Measurements from ENCODE around the gene TOR2A.

Gene TOR2A

DNA sequence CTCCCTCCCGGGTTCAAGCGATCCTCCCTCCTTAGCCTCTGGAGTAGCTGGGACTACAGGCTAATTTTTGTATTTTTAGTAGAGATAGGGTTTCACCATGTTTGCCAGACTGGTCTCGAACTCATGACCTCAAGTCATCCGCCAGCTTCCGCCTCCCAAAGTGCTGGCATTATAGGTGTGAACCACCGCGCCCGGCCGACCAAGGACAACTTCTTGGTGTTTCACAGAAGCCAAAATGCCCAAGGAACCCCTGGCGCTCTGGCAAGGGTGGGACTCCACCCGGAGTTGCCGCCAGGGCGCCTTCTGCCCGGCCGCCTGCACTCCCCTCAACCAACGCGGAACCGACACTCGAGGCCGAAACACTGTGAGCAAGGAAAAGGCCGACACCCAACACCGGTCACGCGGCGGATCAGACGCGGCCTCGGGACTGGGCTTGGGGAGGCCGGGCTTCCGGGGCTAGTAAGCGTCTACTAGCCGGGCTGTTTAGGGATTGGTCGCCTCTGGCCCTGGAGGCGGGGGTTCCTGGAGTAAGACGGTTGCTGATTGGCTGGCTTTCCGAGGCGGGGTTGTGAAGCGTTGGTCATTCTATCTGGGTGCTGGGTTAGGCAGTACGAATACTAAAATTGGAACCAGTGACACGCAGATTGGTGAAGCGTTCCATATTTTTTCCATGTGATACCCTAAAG is 36.0 kb downstream of the TOR2A start:
- H3K4me3 ChIP-seq (ENCODE audit: low read depth, low read length): peak overlapping the region; percentile 52
- H3K9ac ChIP-seq (ENCODE audit: low read depth, low read length): peak overlapping the region; percentile 70
- H3K4me1 ChIP-seq (ENCODE audit: control insufficient read depth, insufficient read depth, low read length): peaks cover 2% of the 10 kb centered on the region
- no peaks in the 10 kb centered on the region for H3K36me3 ChIP-seq (ENCODE audit: control insufficient read depth, insufficient read depth, low read length)
- no peaks in the 10 kb centered on the region for H3K27me3 ChIP-seq (ENCODE audit: control insufficient read depth, insufficient read depth, low read length)
- H3K9me3 ChIP-seq (ENCODE audit: control insufficient read depth, insufficient read depth, low read length): no peaks in the 10 kb centered on the region

DNA sequence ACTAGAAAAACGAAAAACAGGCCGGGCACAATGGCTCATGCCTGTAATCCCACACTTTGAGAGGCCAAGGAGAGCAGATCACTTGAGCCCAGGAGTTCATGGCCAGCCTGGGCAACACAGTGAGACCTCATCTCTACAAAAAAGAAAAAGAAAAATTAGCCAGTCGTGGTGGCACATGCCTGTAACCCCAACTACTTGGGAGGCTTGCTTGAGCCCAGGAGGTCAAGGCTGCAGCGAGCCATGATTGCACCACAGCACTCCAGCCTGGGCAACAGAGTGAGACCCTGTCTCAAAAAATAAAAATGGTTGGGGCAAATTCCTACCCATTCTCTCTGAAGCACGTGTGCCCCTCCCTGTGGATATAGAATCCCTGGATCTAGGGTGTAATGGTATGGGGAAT is 36.7 kb downstream of the TOR2A start:
- Histone ChIP-seq H3K9ac (ENCODE audit: low read depth, low read length) (no peak overlapping the region), H3K9me3 (ENCODE audit: control insufficient read depth, insufficient read depth, low read length) (no peaks in the 10 kb centered on the region), H3K4me3 (ENCODE audit: low read depth, low read length) (no peak overlapping the region), H3K36me3 (ENCODE audit: control insufficient read depth, insufficient read depth, low read length) (no peaks in the 10 kb centered on the region), H3K27me3 (ENCODE audit: control insufficient read depth, insufficient read depth, low read length) (no peaks in the 10 kb centered on the region), H3K4me1 (ENCODE audit: control insufficient read depth, insufficient read depth, low read length) (peaks cover 2% of the 10 kb centered on the region)

DNA sequence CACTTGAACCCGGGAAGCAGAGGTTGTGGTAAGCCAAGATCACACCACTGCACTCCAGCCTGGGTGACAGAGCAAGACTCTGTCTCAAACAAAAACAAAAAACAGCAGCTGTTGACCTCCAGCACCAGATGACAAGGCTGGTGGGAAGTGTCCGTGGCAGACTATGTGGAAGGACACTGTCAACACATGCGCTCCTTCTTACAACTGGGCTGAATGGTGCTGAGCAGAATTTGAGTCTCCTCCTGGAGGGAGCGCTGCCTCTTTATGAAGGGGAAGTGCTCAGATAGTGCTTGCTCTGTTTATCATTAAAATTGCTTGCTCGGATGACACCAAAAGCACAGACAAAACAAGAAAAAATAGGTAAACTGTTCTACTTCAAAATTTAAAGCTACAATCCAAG is 37.5 kb downstream of the TOR2A start:
- no peaks in the 10 kb centered on the region for H3K9me3 ChIP-seq (ENCODE audit: control insufficient read depth, insufficient read depth, low read length)
- H3K4me1 ChIP-seq (ENCODE audit: control insufficient read depth, insufficient read depth, low read length): peaks cover 2% of the 10 kb centered on the region
- no peaks in the 10 kb centered on the region for H3K27me3 ChIP-seq (ENCODE audit: control insufficient read depth, insufficient read depth, low read length)
- no peaks in the 10 kb centered on the region for H3K36me3 ChIP-seq (ENCODE audit: control insufficient read depth, insufficient read depth, low read length)
- H3K9ac ChIP-seq (ENCODE audit: low read depth, low read length): no peak overlapping the region
- H3K4me3 ChIP-seq (ENCODE audit: low read depth, low read length): no peak overlapping the region

DNA sequence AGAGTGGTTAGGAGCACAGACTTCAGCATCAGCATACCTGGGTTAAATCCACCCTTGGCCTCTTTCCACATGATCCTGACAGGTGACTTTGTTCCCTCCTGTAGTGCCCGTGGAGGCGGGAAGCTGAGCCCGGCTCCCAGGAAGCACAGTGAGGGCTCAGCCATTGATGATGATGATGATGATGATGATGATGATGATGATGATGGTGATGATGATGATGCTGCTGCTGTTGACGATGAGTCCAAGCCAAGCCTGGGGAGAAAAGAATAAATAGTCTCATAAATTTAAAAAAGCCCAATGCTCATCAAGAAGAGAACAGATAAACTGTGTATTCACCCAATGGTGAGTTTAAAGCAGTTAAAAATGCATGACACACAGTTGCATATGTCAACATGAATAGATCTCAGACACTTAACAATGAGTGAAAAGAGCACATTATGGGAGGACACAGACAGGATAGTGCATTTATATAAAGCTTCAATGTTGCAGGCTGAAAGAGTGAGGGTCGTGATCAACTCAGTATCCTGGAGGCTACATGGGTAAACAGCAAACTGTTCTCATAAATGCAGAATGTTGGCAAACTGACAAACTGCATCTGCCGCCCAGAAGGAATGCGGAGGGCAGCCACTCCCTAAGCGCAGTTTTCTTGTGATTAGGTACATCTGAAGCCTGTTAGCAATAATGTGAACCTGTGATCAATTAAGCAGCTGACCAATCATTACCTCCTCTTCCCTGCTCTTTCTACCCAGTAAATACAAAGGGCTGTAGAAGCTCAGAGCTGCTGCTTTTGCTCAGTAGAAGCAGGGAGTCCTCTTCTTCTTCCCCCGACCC is 40.0 kb downstream of the TOR2A start:
- H3K9ac ChIP-seq (ENCODE audit: low read depth, low read length): no peak overlapping the region
- H3K4me1 ChIP-seq (ENCODE audit: control insufficient read depth, insufficient read depth, low read length): peaks cover 2% of the 10 kb centered on the region
- H3K27me3 ChIP-seq (ENCODE audit: control insufficient read depth, insufficient read depth, low read length): no peaks in the 10 kb centered on the region
- no peaks in the 10 kb centered on the region for H3K9me3 ChIP-seq (ENCODE audit: control insufficient read depth, insufficient read depth, low read length)
- H3K36me3 ChIP-seq (ENCODE audit: control insufficient read depth, insufficient read depth, low read length): no peaks in the 10 kb centered on the region
- no peak overlapping the region for H3K4me3 ChIP-seq (ENCODE audit: low read depth, low read length)

- H3K9me3 ChIP-seq (ENCODE audit: control insufficient read depth, insufficient read depth, low read length): no peaks in the 10 kb centered on the region
- no peaks in the 10 kb centered on the region for H3K36me3 ChIP-seq (ENCODE audit: control insufficient read depth, insufficient read depth, low read length)
- H3K4me3 ChIP-seq (ENCODE audit: low read depth, low read length): no peak overlapping the region
- no peaks in the 10 kb centered on the region for H3K4me1 ChIP-seq (ENCODE audit: control insufficient read depth, insufficient read depth, low read length)
- no peaks in the 10 kb centered on the region for H3K27me3 ChIP-seq (ENCODE audit: control insufficient read depth, insufficient read depth, low read length)
- H3K9ac ChIP-seq (ENCODE audit: low read depth, low read length): no peak overlapping the region
These were observed 41.4 kb downstream of the TOR2A start for GRCh38 chr9:127693697-127694096.

DNA sequence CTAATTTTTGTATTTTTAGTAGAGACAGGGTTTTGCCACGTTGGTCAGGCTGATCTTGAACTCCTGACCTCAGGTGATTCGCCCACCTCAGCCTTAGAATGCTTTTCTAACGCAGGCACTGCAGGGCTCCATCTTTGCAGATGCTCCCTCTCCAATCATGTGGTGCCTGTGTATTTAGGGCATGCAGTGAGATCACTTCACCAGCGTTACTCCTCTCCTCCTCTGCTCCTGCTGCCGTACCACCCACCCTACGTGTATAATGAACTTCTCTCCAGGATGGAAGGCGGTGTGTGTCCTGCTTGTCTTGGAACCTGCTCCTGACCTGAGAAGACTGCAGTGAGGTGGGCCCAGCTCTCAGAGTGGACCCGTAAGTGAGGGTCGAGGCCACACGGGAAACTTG is 42.0 kb downstream of the TOR2A start:
- no peaks in the 10 kb centered on the region for H3K36me3 ChIP-seq (ENCODE audit: control insufficient read depth, insufficient read depth, low read length)
- H3K4me1 ChIP-seq (ENCODE audit: control insufficient read depth, insufficient read depth, low read length): no peaks in the 10 kb centered on the region
- H3K27me3 ChIP-seq (ENCODE audit: control insufficient read depth, insufficient read depth, low read length): no peaks in the 10 kb centered on the region
- H3K4me3 ChIP-seq (ENCODE audit: low read depth, low read length): no peak overlapping the region
- H3K9ac ChIP-seq (ENCODE audit: low read depth, low read length): no peak overlapping the region
- H3K9me3 ChIP-seq (ENCODE audit: control insufficient read depth, insufficient read depth, low read length): no peaks in the 10 kb centered on the region

DNA sequence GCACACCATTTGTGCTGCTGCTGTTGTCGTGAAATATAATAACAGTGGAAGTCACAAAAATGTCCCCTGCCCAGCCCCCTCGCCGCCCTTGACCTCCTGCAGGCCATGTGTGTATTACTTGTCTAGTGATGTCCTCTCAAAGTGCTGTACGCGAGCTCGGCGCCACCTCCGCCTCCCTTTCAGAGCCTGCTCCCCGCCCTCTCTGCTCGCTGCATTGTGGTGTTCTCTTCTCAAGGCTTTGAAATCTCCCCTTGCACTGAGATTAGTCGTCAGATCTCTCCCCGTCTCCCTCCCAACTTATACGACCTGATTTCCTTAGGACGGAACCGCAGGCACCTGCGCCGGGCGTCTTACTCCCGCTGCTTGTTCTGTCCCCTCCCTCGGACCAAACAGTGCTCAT is 43.0 kb downstream of the TOR2A start:
- H3K36me3 ChIP-seq (ENCODE audit: control insufficient read depth, insufficient read depth, low read length): no peaks in the 10 kb centered on the region
- no peak overlapping the region for H3K9ac ChIP-seq (ENCODE audit: low read depth, low read length)
- H3K9me3 ChIP-seq (ENCODE audit: control insufficient read depth, insufficient read depth, low read length): no peaks in the 10 kb centered on the region
- no peak overlapping the region for H3K4me3 ChIP-seq (ENCODE audit: low read depth, low read length)
- no peaks in the 10 kb centered on the region for H3K4me1 ChIP-seq (ENCODE audit: control insufficient read depth, insufficient read depth, low read length)
- H3K27me3 ChIP-seq (ENCODE audit: control insufficient read depth, insufficient read depth, low read length): no peaks in the 10 kb centered on the region

GRCh38 chr9:127690735-127691134 is 44.4 kb downstream of the TOR2A start:
- no peak overlapping the region for H3K9ac ChIP-seq (ENCODE audit: low read depth, low read length)
- no peak overlapping the region for H3K4me3 ChIP-seq (ENCODE audit: low read depth, low read length)
- H3K4me1 ChIP-seq (ENCODE audit: control insufficient read depth, insufficient read depth, low read length): no peaks in the 10 kb centered on the region
- no peaks in the 10 kb centered on the region for H3K9me3 ChIP-seq (ENCODE audit: control insufficient read depth, insufficient read depth, low read length)
- no peaks in the 10 kb centered on the region for H3K27me3 ChIP-seq (ENCODE audit: control insufficient read depth, insufficient read depth, low read length)
- H3K36me3 ChIP-seq (ENCODE audit: control insufficient read depth, insufficient read depth, low read length): no peaks in the 10 kb centered on the region

GRCh38 chr9:127689329-127690000 is 45.6 kb downstream of the TOR2A start:
- no peaks in the 10 kb centered on the region for H3K36me3 ChIP-seq (ENCODE audit: control insufficient read depth, insufficient read depth, low read length)

GRCh38 chr9:127686461-127687393 is 48.4 kb downstream of the TOR2A start:
- Histone ChIP-seq H3K9me3 (ENCODE audit: control insufficient read depth, insufficient read depth, low read length) (no peaks in the 10 kb centered on the region), H3K36me3 (ENCODE audit: control insufficient read depth, insufficient read depth, low read length) (peaks cover 7% of the 10 kb centered on the region), H3K4me3 (ENCODE audit: low read depth, low read length) (no peak overlapping the region), H3K9ac (ENCODE audit: low read depth, low read length) (no peak overlapping the region), H3K4me1 (ENCODE audit: control insufficient read depth, insufficient read depth, low read length) (no peaks in the 10 kb centered on the region), H3K27me3 (ENCODE audit: control insufficient read depth, insufficient read depth, low read length) (no peaks in the 10 kb centered on the region)

More at GRCh38 chr9:127689329-127690000, 45.6 kb downstream of the TOR2A start:
- Histone ChIP-seq H3K4me3 (ENCODE audit: low read depth, low read length) (no peak overlapping the region), H3K9me3 (ENCODE audit: control insufficient read depth, insufficient read depth, low read length) (no peaks in the 10 kb centered on the region), H3K9ac (ENCODE audit: low read depth, low read length) (no peak overlapping the region), H3K27me3 (ENCODE audit: control insufficient read depth, insufficient read depth, low read length) (no peaks in the 10 kb centered on the region), H3K4me1 (ENCODE audit: control insufficient read depth, insufficient read depth, low read length) (no peaks in the 10 kb centered on the region)

DNA sequence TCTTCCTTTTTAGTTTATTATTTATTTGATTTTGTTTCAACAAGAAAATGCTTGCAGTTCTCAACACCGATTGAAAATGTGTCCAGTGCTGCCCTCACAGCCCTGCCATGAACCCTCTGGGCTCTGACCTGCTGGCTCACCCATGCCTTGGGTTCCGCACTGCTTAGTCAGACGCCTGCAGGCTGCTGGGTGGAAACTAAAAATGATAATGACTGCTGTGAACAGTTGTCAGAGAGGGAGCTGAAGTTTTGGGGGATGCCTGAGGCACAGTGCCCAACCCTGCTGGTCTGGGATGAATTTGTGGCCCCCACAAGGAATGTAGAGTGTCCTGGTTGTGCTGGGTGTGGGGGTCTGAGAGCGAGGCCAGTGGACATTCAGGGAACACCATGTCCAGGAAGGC is 50.5 kb downstream of the TOR2A start:
- H3K4me3 ChIP-seq (ENCODE audit: low read depth, low read length): no peak overlapping the region
- no peaks in the 10 kb centered on the region for H3K4me1 ChIP-seq (ENCODE audit: control insufficient read depth, insufficient read depth, low read length)
- H3K27me3 ChIP-seq (ENCODE audit: control insufficient read depth, insufficient read depth, low read length): no peaks in the 10 kb centered on the region
- H3K9me3 ChIP-seq (ENCODE audit: control insufficient read depth, insufficient read depth, low read length): no peaks in the 10 kb centered on the region
- H3K36me3 ChIP-seq (ENCODE audit: control insufficient read depth, insufficient read depth, low read length): peaks cover 12% of the 10 kb centered on the region
- no peak overlapping the region for H3K9ac ChIP-seq (ENCODE audit: low read depth, low read length)

Data from iPS-15b (cell line).